Effector memory CD8-positive, alpha-beta T cell (primary cell): ENCODE results near the gene PLEKHG5.
A peak's percentile ranks its signal among the peaks of the same experiment; 100 is the strongest.

ENCODE experiments used
- ATAC-seq: fragments of 150-1000 bp; cut with Tn5 transposase; replicated peaks from 2 replicates; pipeline ENCODE4 v1.10.0; 2021; ENCODE audit warnings: mild to moderate bottlenecking, moderate library complexity
- DNase-seq, 3 experiments: peaks; one replicate each; pipeline ENCODE4 v3.0.0; 2021
- H3K27ac Mint-ChIP-seq, 2 donors: one replicate each; pipeline ENCODE4 v1.8.0; 2022; ENCODE audit warnings: mild to moderate bottlenecking in 2 of 2, mixed read lengths in 2 of 2, moderate library complexity in 2 of 2
- H3K27me3 Mint-ChIP-seq, 2 donors: one replicate each; pipeline ENCODE4 v1.8.0; 2022; ENCODE audit warnings: mixed read lengths in 2 of 2
- H3K36me3 Mint-ChIP-seq: one replicate; pipeline ENCODE4 v1.8.0; 2022; ENCODE audit warnings: mild to moderate bottlenecking, moderate library complexity, mixed read lengths; ENCODE audit not compliant: insufficient read depth
- H3K4me1 Mint-ChIP-seq, 2 donors: one replicate each; pipeline ENCODE4 v1.8.0; 2022; ENCODE audit warnings: low read depth in 2 of 2, mixed read lengths in 2 of 2
- H3K4me3 Mint-ChIP-seq, 2 donors: one replicate each; pipeline ENCODE4 v1.8.0; 2022; ENCODE audit warnings: mild to moderate bottlenecking in 2 of 2, mixed read lengths in 2 of 2, moderate library complexity in 2 of 2
- H3K9me3 Mint-ChIP-seq, 2 donors: one replicate each; pipeline ENCODE4 v1.8.0; 2022; ENCODE audit warnings: mixed read lengths in 2 of 2

Gene PLEKHG5

DNA sequence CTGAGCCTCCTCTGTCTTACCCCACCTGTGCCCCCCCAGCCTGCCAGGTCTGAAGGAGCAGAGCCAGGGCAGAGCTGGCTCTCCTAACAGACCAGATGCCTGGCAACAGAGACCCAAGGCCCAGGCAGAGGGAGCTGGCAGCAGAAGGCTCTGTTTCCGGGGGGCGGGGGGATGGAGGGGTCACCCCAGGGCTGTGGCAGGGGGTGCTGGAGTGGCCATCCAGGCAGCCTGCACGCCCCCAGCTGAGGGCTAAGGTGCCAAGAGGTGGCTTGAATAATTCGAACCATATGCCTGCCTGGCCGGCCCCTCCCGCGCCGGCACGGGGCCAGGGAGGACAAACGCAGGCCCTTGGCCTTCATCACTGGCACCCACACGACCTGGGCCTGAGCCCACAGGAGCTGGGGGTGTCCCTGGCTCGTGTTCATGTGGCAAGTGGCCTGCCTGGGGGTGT is 16.0 kb upstream of the PLEKHG5 start:
- peaks cover 13 to 39% of the 10 kb centered on the region in 2 donors for H3K27me3 Mint-ChIP-seq
- no peaks in the 10 kb centered on the region for H3K36me3 Mint-ChIP-seq
- no peak overlapping the region for H3K4me3 Mint-ChIP-seq
- DNase-seq: no peak
- no peak for ATAC-seq
- no peak overlapping the region for H3K27ac Mint-ChIP-seq
- no peaks in the 10 kb centered on the region for H3K9me3 Mint-ChIP-seq
- no peaks in the 10 kb centered on the region for H3K4me1 Mint-ChIP-seq

DNA sequence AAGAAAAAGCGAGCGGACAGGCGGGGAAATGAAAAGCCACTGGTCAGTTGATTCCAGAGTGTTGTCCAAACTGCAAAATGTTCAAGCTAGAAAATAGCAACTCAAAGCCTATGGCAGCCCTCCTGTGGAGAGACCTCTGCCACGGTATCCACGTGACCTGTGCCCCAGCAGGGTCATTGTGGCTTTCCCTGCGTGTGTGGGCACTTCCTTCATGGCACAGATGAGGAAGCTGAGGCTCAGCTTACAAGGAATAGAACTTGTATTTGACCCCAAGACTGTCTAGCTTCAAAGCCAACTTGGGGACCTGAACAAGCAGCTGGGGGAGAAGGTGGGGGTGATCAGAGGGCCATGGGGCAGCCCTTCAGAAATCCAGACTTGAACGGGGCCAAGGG is 15.6 kb upstream of the PLEKHG5 start:
- H3K27me3 Mint-ChIP-seq: peaks cover 13 to 41% of the 10 kb centered on the region in 2 donors

DNA sequence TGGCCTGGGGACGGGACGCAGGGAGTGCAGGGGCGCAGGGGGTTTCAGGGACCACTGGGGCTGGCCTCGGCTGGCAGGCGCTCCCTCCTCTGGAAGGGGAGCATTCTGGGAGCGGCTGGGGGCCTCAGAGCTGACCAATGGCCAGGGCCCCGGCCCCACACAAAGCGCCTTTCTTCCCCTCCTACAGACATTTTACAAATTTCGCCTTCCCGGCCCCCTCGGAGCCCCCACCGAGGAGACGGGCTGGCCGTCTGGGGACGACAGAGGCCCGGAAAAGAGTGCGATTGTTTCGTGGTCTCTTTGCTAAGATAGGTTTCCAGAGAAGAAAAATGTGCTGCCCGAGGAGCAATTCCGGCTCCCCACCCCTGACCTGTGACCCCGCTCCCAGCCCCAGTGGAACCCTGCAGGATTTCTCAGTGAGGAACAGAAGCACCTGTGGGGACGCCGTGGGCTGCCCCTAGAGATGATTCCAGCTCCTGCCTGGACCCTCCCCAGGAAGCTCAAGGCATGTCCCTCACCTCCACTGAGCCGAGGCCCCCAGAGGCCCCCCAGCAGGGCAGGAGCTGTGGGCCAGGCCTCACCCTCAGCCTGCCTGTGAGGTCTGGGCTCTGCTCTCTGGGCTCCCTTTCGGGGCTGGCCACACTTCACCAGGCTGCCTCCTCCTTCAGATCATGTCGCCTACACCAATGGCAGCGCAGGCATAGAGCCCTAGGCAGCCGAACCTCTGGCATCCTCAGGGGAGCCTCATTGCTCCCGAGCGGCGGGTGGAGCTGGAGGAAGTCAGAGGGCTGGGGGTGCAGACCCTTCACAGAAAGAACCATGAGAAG is 15.0 kb upstream of the PLEKHG5 start:
- Mint-ChIP-seq H3K27me3 (peaks cover 17 to 47% of the 10 kb centered on the region in 2 donors), H3K27ac (no peak overlapping the region), H3K4me3 (no peak overlapping the region), H3K36me3 (no peaks in the 10 kb centered on the region), H3K9me3 (no peaks in the 10 kb centered on the region), H3K4me1 (no peaks in the 10 kb centered on the region)
- DNase-seq (no peak), ATAC-seq (no peak)

More for the DNA sequence above, 15.6 kb upstream of the PLEKHG5 start:
- Mint-ChIP-seq H3K27ac (no peak overlapping the region), H3K9me3 (no peaks in the 10 kb centered on the region), H3K4me1 (no peaks in the 10 kb centered on the region), H3K4me3 (no peak overlapping the region), H3K36me3 (no peaks in the 10 kb centered on the region)
- no peak for DNase-seq
- no peak for ATAC-seq

DNA sequence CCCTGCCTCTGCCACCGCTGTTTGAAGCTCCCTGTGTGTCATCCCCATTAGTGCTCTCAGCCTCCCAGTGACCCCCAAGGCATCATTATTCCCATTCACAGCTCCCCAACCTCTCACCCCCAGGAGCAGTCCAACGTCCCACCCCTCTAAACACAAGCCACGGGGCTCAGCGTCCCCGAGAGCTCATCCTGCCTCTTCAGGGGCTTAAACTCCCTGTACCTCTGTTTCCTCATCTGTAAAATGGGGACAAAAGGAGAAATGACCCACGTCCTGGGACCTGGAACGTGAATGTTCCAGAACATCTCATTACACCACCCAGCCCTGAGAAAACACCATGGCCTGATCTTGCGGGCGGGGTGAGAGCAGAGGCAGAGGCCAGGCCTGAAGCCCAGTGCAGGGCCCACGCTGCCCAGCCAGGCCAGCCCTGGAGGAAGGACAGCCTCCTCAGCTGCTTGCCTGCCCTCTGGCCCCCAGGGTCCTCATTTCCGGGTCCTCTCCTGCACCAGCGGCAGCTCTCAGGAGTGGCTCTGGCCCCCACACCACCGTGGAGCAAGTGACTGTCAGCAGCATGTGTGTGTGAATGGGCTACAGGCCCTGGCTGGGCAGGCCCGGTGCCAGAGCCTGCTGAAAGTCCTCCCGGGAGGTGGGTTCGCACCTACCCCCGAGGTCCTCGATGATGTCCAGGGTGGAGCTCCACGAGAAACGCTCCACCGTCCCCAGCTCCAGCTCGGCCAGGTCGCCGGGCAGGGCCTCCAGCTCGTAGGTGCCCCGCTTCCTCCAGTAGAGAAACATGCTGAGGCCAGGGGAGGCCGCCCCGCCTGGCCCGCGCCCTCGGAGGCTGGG is 14.1 kb upstream of the PLEKHG5 start:
- ATAC-seq: no peak

DNA sequence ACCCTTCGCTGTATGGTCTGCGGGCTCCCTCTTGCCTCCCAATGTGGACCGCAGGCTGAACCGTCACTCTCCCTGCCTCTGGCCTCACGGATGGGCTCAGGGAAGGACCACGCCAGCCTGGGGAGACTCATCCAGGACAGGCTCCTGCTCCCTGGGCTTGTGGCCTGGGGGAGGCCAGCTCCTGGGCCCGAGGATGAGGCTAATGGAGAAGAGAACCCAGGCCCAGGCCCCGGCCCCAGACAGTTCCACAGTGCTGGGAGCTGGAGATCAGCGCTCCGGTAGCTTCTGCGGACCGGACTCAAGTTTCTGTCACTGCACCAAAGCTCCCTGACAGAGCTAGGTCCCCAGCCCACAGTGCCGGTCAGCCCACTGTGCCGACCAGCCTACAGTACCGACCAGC is 13.4 kb upstream of the PLEKHG5 start:
- Mint-ChIP-seq H3K4me1 (no peaks in the 10 kb centered on the region), H3K4me3 (no peak overlapping the region), H3K27me3 (peaks cover 29 to 61% of the 10 kb centered on the region in 2 donors), H3K36me3 (no peaks in the 10 kb centered on the region), H3K27ac (no peak overlapping the region), H3K9me3 (no peaks in the 10 kb centered on the region)
- no peak for DNase-seq
- ATAC-seq: no peak

More for the DNA sequence above, 14.1 kb upstream of the PLEKHG5 start:
- Mint-ChIP-seq H3K4me3 (no peak overlapping the region), H3K27me3 (peaks cover 26 to 55% of the 10 kb centered on the region in 2 donors), H3K27ac (no peak overlapping the region), H3K4me1 (no peaks in the 10 kb centered on the region), H3K9me3 (no peaks in the 10 kb centered on the region), H3K36me3 (no peaks in the 10 kb centered on the region)
- DNase-seq: no peak

DNA sequence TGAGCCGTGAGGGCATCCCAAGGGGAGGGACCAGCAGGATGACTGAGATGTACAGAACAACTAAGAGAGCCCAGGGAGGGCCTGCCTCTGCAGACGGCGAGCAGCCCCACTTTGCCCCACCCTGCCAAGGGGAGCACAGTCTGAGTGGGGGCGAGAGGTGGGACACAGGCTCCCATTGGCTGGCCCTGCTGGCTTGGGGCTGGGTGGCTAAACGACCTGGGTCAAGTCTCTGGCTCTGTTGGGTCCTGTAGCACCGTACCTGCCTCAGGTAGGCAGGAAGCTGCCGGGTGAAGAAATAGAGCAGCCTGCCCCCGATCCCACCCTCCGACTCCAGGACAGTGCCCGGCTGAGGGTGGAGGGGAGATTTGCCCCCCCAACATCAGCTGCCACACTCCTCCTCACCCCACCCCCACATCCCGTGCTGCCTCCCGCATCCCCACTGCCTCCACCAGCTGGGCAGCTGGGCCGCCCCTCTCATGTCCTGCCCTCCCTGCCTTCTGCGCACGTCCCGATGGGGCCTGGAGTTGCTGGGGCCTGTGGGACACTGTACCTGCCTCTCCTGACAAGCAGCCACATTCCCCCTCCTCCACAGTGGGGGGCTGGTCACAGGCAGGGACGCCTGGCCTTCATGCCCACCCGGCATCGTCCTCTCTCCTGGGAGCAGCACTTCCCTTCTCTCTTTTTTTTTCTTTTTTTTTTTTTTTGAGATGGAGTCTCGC is 12.6 kb upstream of the PLEKHG5 start:
- H3K27me3 Mint-ChIP-seq: peaks cover 29 to 67% of the 10 kb centered on the region in 2 donors
- no peak overlapping the region for H3K4me3 Mint-ChIP-seq
- no peaks in the 10 kb centered on the region for H3K9me3 Mint-ChIP-seq
- H3K4me1 Mint-ChIP-seq: no peaks in the 10 kb centered on the region
- DNase-seq (no peak), ATAC-seq (no peak)
- no peaks in the 10 kb centered on the region for H3K36me3 Mint-ChIP-seq
- no peak overlapping the region for H3K27ac Mint-ChIP-seq

DNA sequence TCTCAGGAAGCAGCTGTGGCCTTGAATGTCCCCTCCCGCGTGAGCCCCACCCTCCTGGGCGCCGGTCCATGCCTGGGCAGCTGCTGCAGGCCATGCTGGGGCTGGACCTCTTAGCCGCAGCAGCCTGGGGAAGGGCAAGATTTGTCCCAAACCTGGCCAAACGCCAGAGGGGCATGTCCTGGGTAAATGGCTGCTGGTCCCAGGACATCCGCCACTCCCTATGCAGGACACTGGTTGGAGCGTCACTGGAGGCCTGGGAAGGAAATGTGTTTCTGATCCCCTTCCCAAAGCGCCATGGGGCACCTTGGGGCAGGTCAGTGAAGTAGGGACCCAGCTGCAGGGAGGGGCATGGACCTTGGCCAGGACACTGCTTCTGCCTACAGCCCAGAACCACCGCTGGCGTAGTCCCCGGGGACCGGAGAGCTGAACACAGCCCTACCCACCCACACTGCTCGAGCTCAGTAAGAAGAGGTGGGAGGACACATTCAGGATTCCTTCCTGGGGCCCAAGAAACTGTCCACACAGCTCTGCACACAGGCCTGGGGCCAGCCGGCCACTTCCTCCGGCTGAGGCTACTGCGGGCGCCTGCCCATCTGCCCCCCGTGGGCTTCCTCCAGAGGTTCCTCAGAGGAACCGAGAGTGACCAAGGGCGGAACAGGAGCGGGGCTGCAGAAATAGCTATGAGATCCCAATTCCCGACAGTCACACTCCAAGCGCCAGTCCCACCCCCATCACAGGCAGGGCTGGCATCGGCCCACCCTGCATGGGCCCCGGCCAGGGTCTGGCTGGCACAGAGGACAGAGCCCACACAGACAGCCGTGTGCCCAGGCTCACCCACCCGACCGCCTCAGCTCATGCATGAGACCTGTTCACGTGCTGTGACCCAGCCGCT is 10.8 kb upstream of the PLEKHG5 start:
- H3K27ac Mint-ChIP-seq: no peak overlapping the region
- H3K4me3 Mint-ChIP-seq: no peak overlapping the region
- peaks cover 3 to 7% of the 10 kb centered on the region in 2 donors for H3K4me1 Mint-ChIP-seq
- H3K36me3 Mint-ChIP-seq: peaks cover 2% of the 10 kb centered on the region
- no peaks in the 10 kb centered on the region for H3K9me3 Mint-ChIP-seq
- DNase-seq (no peak), ATAC-seq (no peak)
- H3K27me3 Mint-ChIP-seq: peaks cover 29 to 63% of the 10 kb centered on the region in 2 donors

DNA sequence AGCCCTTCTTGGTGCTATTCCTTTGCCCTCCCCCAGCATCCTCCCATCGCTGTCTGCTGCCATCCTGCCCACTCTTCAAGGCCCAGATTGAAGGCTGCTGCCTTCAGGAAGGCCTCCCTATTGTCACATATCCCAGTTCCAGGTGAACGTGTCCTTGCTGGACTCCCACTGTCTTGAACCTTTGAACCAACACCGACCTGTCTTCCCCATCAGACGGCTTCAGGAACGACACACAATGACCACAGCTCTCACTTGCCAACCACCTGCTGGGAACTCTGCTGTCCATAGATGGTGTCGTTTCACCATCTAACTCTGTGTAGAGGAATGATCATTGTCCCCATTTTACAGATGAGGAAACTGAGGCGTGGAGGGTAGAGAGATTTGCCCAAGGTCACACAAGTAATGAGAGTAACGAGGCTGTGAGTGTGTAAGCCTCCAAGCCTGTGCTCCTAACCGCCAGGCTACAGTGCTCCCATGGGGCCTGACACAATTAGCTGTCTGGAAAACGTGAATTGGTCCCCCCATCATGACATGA is 9.9 kb upstream of the PLEKHG5 start:
- Mint-ChIP-seq H3K27me3 (peaks cover 21 to 54% of the 10 kb centered on the region in 2 donors), H3K36me3 (peaks cover 2% of the 10 kb centered on the region), H3K4me1 (peaks cover 5 to 7% of the 10 kb centered on the region in 2 donors), H3K27ac (no peak overlapping the region), H3K4me3 (no peak overlapping the region), H3K9me3 (no peaks in the 10 kb centered on the region)
- DNase-seq: no peak
- no peak for ATAC-seq

DNA sequence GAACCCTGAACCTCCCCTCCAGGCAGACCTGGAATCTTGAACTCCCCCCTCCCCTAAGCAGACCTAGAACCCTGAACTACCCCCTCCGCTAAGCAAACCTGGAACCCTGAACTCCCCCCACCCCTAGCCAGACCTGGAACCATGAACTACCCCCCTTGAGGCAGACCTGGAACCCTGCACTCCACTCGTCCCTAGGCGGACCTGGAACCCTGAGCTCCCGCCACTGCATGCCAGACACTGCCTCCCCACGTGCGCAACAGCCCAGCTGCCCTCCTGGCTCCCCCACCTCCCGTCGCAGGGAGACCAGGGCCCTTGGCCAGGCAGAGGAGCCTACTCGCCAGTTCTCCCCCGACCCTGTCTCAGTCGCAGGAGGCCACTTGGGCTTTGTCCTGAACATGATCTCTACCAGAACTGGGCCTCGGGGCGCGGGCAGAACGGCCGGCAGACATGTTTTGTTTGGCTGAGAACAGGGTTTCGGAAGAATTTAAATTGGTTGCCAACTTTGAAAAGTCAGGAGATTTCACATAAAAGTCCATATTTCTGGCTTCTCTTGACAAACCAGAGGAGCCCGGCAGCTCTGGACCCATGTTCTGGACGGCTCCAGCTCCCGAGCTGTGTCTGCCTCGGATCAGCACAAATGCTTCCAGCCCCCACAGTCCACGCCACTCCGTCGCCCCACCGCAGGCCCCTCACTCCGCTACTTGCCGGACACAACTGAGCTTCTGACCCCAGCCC is 9.2 kb upstream of the PLEKHG5 start:
- H3K9me3 Mint-ChIP-seq: no peaks in the 10 kb centered on the region
- no peak overlapping the region for H3K27ac Mint-ChIP-seq
- ATAC-seq (no peak), DNase-seq (no peak)
- peaks cover 21 to 59% of the 10 kb centered on the region in 2 donors for H3K27me3 Mint-ChIP-seq
- peaks cover 2% of the 10 kb centered on the region for H3K36me3 Mint-ChIP-seq
- no peak overlapping the region for H3K4me3 Mint-ChIP-seq
- H3K4me1 Mint-ChIP-seq: peaks cover 7% of the 10 kb centered on the region in 2 donors

DNA sequence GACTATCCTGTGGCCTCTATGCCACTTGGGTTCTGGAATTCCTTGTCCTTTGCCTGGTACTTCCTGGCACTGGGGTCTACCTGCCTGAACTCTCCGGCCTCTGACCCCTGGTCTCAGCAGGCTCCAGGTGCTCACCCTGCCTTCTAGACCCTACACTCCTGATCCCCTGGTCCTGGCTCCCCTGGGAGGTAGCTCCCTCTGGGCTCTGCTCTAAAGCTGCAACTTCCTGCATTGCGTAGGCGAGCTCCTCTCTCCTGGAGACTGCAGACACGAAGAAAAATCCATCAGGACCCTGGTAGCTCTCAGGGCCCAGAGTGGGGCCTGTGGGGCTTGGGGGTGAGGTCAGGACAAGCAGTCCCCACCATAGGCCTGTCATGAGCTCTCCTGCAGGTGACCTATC is 7.8 kb upstream of the PLEKHG5 start:
- Mint-ChIP-seq H3K27me3 (peaks cover 16 to 48% of the 10 kb centered on the region in 2 donors), H3K9me3 (no peaks in the 10 kb centered on the region), H3K4me3 (no peak overlapping the region), H3K36me3 (peaks cover 2% of the 10 kb centered on the region), H3K27ac (no peak overlapping the region), H3K4me1 (peaks cover 7% of the 10 kb centered on the region in 2 donors)
- no peak for DNase-seq
- ATAC-seq: no peak

DNA sequence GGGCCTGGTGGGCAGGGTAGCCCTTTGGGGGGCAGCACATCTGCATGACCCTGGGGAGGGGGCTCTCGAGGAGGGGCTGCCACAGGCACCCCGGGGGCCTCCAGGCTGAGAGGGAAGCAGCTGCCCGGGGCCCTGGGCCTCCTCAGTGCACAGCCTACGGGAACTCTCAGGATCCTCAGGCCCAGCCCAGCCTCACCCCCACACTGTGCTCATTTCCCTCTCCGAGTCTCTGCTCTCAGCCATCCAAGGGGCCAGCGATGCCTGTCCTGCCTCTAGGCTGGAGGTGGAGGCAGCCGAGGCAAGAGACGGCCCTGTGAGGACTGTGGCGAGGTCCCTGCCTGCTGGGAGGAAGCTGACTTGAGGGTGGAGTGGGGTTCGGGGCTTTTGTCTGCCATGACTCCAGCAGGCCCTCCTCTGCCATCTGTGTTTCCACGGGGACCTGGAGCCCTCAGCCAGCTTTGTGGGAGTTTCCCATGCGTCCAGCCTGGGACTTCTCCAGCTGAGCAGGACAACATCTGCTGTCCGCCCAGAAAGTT is 7.2 kb upstream of the PLEKHG5 start:
- H3K27ac Mint-ChIP-seq: no peak overlapping the region
- ATAC-seq (no peak), DNase-seq (no peak)
- H3K4me3 Mint-ChIP-seq: peak overlapping the region in 1 of 2 donors; percentile 74
- peaks cover 7% of the 10 kb centered on the region in 2 donors for H3K4me1 Mint-ChIP-seq
- H3K27me3 Mint-ChIP-seq: peaks cover 16 to 42% of the 10 kb centered on the region in 2 donors
- H3K9me3 Mint-ChIP-seq: no peaks in the 10 kb centered on the region
- peaks cover 2% of the 10 kb centered on the region for H3K36me3 Mint-ChIP-seq
